Ovary (tissue), 9 donors: ENCODE measurements around the gene URGCP. TPM values are rescaled to one million over a fixed set of nuclear protein-coding genes. Genes with fewer than 3 reads are reported as not detected.

Experiments
- DNase-seq, 5 donors: peaks; one replicate each; pipeline ENCODE4 v3.0.0-alpha.2; 2019 to 2020
- H3K27ac ChIP-seq, 2 donors: fragments of 200-600 bp; one replicate each; pipeline versions ENCODE4 v1.5.1 to v1.8.0; 2019 to 2022
- H3K27me3 ChIP-seq: fragments of 200-600 bp; one replicate; pipeline ENCODE4 v1.8.0; 2022
- H3K36me3 ChIP-seq: fragments of 200-600 bp; sonication (generic); one replicate; pipeline ENCODE4 v1.5.1; 2019
- H3K4me1 ChIP-seq: one replicate; pipeline ENCODE4 v1.8.1; 2013; ENCODE audit warnings: mild to moderate bottlenecking, moderate library complexity; ENCODE audit not compliant: insufficient read depth
- H3K4me3 ChIP-seq: fragments of 200-600 bp; sonication (generic); one replicate; pipeline ENCODE4 v1.5.1; 2017
- H3K9me3 ChIP-seq, 2 donors: fragments of 200-600 bp in 1 of 2; sonication (generic) in 1 of 2; one replicate each; pipeline versions ENCODE4 v1.5.1 to v1.8.1; 2013 to 2019; ENCODE audit warnings: mild to moderate bottlenecking in 1 of 2, moderate library complexity in 1 of 2
- CTCF ChIP-seq, 3 donors: fragments of 450-650 bp in 2 of 3; fragments of 200-600 bp in 1 of 3; IDR thresholded peaks; one replicate each; pipeline versions ENCODE4 v1.5.1 to v1.8.0; 2016 to 2022; ENCODE audit warnings: antibody characterized with exemption in 3 of 3, mild to moderate bottlenecking in 1 of 3
- EP300 ChIP-seq: sonication (generic); formaldehyde crosslinking; IDR thresholded peaks from one replicate; pipeline ENCODE4 v1.6.1; 2017; ENCODE audit warnings: antibody characterized with exemption
- POLR2A ChIP-seq: fragments of 450-650 bp; IDR thresholded peaks from one replicate; pipeline ENCODE4 v1.6.1; 2017; ENCODE audit warnings: antibody characterized with exemption, mild to moderate bottlenecking, moderate library complexity
- WGBS, 3 donors: extraction: QIAGEN DNeasy Blood & Tissue Kit in 1 of 3; methylation state at CpG; one replicate each; pipeline versions ENCODE4 v1.1.5 to v1.1.7; 2013 to 2017; 5-methylcytosine and 5-hydroxymethylcytosine counted together
- intact Hi-C, 4 donors: fragments of 100-400 bp; cut with DNase I; formaldehyde crosslinking; loops; one replicate each; pipeline versions ENCODE4 v1.11.0 to v1.15.1; 2022 to 2023
- polyA plus RNA-seq, 2 donors: library from polyadenylated mRNA; stranded (reverse); fragments of 200-250 nt in 1 of 2; fragments of 350-450 nt in 1 of 2; fragmentation: Illumina TruSeq in 1 of 2; extraction: RNeasy Lipid Tissue Mini Kit (QIAGEN cat#74804) in 1 of 2; gene quantifications; one replicate each; pipeline ENCODE4 v1.2.3, GENCODE V29; 2013 to 2014
- total RNA-seq, 7 donors: library from RNA; depleted of rRNA in 2 of 7; stranded (reverse); fragments of >200 nt in 2 of 7; fragmentation: NEBNext Ultra II Directional in 3 of 7; extraction: Animal tissue kit (Norgen Biotek cat#: 25700) in 3 of 7; gene quantifications; one replicate each; pipeline versions ENCODE4 v1.1.0 to v1.2.4, GENCODE V29; 2016 to 2023
- donor health status: DM: no; HTN: no; CAD: no; lungs with moderate emphysema.
- donor health status: DM: no; HTN: no; CAD: no.
- donor health status: Bipolar disorder and iron deficiency.
- donor health status: DM: yes; HTN: yes; CAD: no.
- donor health status: DM: no; HTN: no; CAD: no.
- donor health status: DM: yes; HTN: yes; CAD: no.

Gene URGCP
- total and polyA plus RNA-seq, 9 donors: 19.3 to 55.1 (median 38.8) TPM

GRCh38 chr7:43869867-43870240, 36.5 kb downstream of the URGCP start:
- Histone ChIP-seq H3K9me3 (no peaks in the 10 kb centered on the region), H3K4me3 (peak overlapping the region; percentile 97), H3K36me3 (no peaks in the 10 kb centered on the region), H3K4me1 (peaks cover 1% of the 10 kb centered on the region), H3K27me3 (no peaks in the 10 kb centered on the region), H3K27ac (peak overlapping the region; percentile 73 to 85)
- WGBS, 3 donors: 28 to 42% (median 32%) methylated on average over 13 of the region's 13 CpGs
- TF ChIP-seq EP300 (peak; percentile 22), POLR2A (no peak)
- intact Hi-C loops: no loop called here
- peak; percentile 36 to 66 (median 40) for DNase-seq

GRCh38 chr7:43869006-43869866, 37.2 kb downstream of the URGCP start, which contains the start of gene MRPS24:
Gene MRPS24, minus strand, starts transcription at chr7:43869517. Its CDS starts 22 bp downstream, at chr7:43869495.
- intact Hi-C loops: no loop called here
- DNase-seq: peak; percentile 93 to 97 (median 95)
- Histone ChIP-seq H3K36me3 (no peaks in the 10 kb centered on the region), H3K4me1 (peaks cover 1% of the 10 kb centered on the region), H3K4me3 (peak within 1 kb of the TSS; percentile 97), H3K27me3 (no peaks in the 10 kb centered on the region), H3K27ac (peak within 1 kb of the TSS; percentile 73 to 85), H3K9me3 (no peaks in the 10 kb centered on the region)
- peak; percentile 60 for TF ChIP-seq POLR2A
- no peak for TF ChIP-seq CTCF (IDR thresholded peaks at IDR 0.05)
- 0 to 1% (median 0%) methylated on average over 51 to 81 of the region's 81 CpGs for WGBS, 3 donors

- Histone ChIP-seq H3K36me3 (no peaks in the 10 kb centered on the region), H3K27ac (peak overlapping the region; percentile 73 to 85), H3K4me1 (peaks cover 1% of the 10 kb centered on the region), H3K9me3 (no peaks in the 10 kb centered on the region), H3K27me3 (no peaks in the 10 kb centered on the region), H3K4me3 (peak overlapping the region; percentile 97)
- intact Hi-C loops: no loop called here
- WGBS, 3 donors: 1 to 3% (median 2%) methylated on average over 6 of the region's 6 CpGs
- DNase-seq: no peak
- TF ChIP-seq EP300 (no peak), CTCF (IDR thresholded peaks at IDR 0.05) (no peak), POLR2A (no peak)
Observed at GRCh38 chr7:43868681-43869005, 37.8 kb downstream of the URGCP start.

GRCh38 chr7:43868181-43868580, 38.2 kb downstream of the URGCP start:
- intact Hi-C loops: no loop called here

More at GRCh38 chr7:43868181-43868580, 38.2 kb downstream of the URGCP start:
- no peak overlapping the region for H3K27ac ChIP-seq
- H3K27me3 ChIP-seq: no peaks in the 10 kb centered on the region
- TF ChIP-seq EP300: no peak
- no peak for TF ChIP-seq CTCF (IDR thresholded peaks at IDR 0.05)
- no peak for TF ChIP-seq POLR2A
- WGBS, 3 donors: 40 to 46% (median 40%) methylated on average over 7 of the region's 7 CpGs
- peaks cover 1% of the 10 kb centered on the region for H3K4me1 ChIP-seq
- H3K36me3 ChIP-seq: no peaks in the 10 kb centered on the region
- DNase-seq: no peak
- no peaks in the 10 kb centered on the region for H3K9me3 ChIP-seq
- no peak overlapping the region for H3K4me3 ChIP-seq
